ENCODE measurements around the gene ARHGEF39.

The ARHGEF39 gene, protein sequence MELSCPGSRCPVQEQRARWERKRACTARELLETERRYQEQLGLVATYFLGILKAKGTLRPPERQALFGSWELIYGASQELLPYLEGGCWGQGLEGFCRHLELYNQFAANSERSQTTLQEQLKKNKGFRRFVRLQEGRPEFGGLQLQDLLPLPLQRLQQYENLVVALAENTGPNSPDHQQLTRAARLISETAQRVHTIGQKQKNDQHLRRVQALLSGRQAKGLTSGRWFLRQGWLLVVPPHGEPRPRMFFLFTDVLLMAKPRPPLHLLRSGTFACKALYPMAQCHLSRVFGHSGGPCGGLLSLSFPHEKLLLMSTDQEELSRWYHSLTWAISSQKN

DNA sequence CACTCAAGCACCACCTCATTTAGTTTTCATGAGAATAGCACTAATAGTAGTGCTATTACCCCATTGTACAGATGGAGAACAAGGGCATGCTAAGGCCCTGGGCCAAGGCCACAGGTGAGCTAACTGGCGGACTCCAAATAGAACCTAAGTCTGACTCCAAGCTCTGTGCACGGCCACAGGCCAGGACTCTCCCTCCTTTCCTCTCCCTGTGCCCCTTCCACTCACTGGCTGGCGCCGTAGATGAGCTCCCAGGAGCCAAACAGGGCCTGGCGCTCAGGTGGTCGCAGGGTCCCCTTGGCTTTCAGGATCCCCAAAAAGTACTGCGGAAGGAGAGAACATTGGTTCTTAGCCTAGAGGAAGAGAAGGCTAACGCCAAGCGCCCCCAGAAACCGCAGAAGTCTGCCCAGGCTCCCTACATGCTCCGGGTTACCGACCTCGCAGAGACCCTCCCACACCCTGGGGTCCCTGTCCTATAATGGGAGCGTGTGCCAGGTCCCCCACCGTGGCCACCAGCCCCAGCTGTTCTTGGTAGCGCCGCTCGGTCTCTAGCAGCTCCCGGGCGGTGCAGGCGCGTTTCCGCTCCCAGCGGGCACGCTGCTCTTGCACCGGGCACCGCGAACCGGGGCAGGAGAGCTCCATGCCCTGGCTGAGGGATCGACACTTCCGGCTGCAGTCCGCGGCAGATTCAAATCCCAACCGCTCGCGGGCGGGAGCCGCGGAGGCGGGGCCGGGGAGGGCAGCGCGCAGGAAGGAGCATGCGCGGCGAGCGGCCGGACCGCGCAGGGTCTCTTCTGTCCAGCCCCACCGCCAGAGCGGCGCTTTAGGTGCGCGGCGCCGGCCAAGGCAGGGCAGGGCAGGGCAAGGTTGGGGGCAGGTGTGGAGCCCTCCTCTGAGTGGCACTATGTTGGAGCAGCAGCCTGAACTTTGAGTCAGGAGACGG lies at the start of gene ARHGEF39:
Gene ARHGEF39 (minus strand): TSS at position 665 of the 940 bp plus-strand sequence. CDS start 26 bp downstream, at position 639.
- DNase-seq = peak; percentile 68

DNA sequence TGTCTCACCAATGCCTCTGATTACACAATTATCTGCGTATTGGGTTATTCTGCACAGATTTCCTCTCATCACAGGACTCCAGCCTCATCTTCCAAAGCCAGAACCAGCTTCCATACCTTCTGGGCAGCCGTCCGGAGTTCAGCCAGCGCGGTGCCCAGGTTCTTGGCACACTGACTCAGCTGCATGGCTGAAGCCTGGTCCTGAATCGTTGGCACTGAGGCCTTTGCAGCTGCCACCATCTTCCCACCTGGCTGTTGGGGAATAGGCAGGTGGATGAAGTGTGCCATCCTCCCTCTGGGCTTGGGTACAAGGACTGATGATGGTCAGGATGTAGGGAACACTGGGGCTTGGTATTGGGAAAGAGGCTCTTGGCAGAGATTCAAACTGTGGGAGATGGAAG lies 49.1 kb upstream of the ARHGEF39 start:
- DNase-seq = no peak

DNA sequence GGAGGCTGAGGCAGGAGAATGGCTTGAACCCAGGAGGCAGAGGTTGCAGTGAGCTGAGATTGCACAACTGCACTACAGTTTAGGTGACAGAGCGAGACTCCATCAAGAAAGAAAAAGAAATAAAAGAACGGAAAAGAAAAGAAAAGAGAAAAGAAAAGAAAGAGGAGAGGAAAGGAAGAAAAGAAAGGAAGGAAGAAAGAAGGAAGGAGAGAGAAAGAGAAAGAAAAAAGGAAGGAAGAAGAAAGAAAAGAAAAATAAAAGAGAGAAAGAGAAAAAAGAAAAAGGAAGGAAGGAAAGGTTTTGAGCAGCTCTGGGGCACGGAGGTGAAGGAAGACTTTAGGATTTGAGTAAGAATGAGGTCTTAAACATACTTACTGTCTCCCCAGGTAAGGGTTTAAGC lies 48.6 kb upstream of the ARHGEF39 start:
- no peak for DNase-seq

DNA sequence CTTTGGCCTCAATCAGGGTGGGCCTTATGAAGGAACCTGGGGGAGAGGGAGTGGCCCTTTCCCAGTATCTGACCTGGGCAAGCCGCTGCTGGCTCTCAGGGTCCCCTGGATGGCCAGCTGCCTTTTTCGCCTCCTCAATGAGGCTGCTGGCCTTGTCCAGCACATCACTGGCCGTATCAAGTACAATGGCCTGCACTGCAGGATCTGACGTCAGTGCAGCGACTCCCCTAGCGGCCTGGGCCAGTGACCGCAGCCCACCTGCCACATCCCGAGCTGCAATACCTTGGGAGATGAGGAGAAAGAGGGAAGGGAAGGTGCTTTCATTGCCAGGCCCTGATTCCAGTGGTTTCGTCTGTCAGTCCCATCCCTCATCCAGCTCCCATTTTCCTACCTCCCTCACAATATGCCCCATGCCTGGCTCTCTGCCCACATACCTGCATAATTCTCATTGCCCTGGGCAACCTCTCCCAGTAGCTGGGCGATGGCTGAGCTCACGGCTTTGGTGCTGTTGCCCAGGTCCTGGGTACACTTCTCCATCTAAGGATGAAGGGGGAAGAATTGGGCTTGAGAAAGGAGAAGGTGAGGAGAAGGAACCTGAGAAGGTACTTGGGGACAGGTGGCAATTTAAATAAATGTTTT lies 47.9 kb upstream of the ARHGEF39 start:
- DNase-seq = no peak

DNA sequence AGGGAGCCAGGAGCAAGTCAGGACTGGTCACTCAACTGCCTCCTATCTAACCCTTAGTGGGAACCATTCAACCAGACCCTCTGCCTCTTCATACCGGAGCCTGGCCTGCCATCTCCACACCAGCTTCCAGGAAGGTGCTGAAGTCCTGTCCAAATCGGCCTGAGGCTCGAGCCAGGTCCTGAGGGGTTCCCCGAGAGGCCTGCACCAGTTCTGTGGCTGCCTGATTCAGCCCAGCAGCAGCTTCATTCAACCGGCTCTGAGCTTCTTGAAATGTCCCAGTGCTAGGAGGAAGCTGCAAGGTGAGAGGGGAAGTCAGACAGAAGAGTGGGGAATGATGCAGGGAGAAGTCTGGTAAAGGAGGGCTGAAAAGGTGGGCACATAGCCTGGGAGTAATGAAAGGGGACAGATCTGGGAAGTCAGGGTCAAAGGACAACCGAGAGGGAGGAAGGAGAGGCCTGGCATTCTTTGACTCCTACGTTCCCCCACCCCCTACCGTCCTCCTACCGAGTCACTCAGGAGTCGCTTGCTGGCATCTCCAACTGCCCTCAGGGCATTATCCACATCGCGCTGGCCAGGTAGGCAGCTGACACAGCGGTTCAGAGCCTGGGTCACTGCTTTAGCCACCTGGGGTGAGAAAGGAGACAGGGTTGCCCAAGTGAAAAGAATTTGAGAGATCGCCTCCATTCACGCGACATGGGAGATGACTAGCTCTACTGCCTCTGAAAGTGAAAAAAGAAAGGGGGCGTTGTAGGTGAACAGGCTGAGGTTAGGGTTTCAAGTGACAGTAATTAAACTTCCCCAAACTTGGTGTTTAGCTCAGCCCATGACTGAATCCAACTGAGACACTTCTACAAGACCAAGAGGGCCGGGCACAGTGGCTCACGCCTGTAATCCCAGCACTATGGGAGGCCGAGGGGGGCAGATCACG lies 46.8 kb upstream of the ARHGEF39 start:
- no peak for DNase-seq

DNA sequence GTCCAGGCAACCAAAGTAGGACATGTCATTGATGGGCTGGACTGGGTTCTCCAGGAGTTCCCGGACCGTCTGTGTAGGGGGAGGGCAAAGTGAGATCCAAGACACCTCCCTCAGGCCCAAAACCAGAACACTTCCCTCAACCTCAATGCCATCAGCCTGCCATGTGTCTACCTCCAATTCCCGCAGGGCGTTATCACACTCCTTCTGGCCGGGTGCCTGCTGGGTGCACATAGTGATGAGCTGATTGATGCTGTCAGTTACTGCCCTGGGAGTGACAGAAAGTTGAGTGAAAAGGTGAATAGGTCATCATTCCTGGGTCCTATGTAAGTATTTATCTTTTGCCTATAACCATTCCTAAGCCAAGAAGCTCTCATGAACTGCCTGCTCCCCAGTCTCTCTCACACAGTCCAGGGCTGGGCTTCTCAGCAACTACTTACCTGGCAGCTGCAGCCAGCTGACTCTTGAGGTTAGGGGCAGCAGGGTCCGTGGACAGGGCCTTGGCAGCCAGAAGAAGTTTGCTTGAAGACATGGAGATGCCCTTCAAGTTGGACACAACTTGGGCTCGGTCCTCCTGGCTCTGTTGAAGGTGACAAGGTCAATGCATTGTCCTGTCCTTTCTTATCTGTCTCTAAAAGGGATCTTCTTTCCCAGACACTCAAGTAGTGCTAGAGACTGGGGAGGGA lies 46.0 kb upstream of the ARHGEF39 start:
- DNase-seq = no peak

DNA sequence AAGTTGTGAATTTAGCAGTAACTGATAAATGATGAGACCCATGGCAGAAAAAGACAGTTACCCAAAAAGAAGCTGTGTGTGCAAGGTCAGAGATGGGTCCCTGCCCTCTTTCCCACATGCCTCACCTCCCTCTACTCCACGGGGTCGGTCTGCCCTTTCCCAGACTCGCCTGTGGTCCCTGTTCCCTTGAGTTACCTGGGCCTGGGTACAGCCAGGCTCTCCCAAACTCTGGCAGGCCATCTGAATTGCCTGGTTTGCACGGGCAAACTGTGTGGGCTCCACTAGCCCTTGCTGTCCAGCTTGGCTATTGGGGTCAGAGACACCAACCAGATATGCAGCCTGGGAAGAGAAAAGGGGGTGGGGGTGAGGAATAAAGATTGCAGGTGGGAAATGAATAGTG lies 43.2 kb upstream of the ARHGEF39 start:
- no peak for DNase-seq

DNA sequence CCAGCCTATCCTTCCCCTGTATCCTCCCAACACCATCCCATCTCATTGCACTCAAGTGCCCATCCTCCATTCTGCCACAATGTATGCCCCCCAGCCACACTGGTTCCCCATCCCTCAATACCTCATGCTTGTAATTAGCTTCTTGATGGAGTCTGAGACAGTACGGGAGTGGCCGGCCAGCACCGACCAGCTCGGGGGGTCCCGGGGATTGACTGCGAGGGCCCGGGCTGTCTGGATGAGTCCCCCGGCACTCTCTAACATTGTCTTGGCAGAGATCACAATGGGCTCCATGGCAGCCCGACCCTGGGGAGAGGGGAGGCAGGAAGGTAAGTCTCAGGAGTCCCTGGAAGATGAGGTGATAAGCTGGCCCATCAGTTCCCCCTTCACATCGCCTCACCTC lies 42.0 kb upstream of the ARHGEF39 start:
- DNase-seq = no peak

DNA sequence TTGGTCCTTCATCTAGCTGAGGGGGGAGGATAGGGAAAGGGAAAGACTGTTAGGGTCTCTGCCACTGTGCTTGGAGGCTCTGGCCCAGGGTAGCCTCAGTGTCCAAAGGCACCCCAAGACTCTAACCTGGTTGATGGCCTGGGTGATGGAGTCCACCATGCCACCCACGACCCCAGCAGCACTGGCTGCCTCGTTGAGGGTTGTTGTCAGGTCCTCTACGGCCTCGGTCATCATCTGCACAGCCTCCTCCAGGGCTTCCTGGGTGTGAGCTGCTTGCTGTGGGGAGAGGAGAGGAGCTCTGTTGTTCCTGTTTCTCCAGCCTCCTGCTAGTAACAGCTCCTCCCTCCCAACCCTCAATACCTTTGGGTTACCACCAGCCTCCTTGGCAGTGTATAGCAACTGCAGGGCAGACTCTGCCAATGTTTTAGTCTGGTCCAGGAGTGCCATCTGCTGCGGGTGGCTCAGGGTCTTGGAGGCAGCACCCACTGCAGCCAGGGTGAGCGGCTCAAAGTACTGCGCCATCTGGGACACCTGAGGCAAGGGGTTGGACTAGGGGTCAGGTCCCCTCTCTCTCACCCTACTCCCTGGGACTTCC lies 40.9 kb upstream of the ARHGEF39 start:
- no peak for DNase-seq

DNA sequence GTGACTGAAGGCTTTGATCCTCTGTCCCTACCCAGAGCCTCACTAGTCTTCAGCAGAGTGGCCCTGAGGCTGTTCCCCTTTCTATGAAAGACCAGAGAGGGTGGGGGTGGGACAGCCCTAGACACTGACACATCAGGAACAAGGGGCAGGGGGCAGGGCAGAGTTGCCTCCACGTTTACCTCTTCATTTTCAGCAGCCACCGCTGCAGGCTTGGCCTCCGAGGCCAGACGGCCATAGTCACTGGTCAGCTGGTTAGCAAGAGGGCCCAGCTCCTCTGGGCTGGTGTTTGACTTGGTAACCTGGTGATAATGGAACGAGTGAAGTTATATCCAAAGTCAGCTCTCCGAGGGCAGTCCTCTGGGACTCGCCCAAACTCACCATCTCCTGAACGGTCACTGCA lies 40.4 kb upstream of the ARHGEF39 start:
- no peak for DNase-seq

DNA sequence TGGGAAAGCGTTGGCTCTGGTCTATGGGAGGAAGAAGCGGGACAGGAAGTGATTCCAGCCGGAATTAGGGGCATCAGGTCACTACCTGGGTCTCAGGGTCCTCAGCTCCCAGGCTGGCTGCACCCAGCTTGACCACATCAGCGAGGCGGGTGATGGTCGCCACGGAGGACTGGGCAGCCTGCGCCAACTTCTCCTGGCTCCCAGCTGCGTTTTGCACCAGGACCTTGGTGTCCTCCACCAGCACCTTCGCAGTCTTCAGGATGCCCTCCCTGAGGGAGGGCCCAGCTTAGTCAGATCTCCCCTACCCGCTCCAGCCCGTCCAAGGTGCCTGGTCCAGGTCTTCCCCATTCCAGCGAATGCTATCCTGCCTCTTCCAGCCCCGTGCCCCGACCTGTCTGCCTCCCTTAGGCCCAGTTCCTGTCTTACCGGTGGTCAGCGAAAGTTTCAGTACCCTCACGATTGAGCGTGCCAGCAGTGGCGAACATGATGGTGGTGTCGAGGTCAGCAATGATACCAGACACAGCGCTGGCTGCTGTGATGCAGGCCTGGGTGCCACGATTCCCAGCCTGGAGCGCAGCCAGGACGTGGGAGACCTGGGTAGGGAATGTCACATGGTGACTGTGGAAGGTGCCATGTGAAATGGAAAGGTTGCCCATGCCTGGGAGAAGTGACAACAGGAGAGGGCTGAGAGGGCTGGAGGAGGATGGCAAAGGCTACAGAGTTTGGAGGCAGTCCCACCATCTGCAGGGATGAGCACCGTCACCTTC lies 39.1 kb upstream of the ARHGEF39 start:
- DNase-seq = no peak

DNA sequence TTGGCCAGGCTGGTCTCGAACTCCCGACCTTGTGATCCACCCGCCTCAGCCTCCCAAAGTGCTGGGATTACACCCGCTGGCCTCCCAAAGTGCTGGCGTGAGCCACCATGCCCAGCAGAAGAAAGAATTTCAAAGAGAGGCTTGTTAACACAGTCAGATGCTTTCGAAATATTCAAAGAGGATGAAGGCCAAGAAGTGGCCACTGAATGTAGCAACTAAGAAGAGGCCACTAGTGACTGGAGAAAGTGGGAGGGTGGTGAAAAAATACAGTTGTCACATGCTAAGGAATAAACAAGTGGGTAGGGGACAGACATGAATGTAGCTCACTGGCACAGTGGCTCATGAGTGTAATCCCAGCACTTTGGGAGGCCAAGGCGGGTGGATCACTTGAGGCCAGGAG lies 37.7 kb upstream of the ARHGEF39 start:
- DNase-seq = no peak

DNA sequence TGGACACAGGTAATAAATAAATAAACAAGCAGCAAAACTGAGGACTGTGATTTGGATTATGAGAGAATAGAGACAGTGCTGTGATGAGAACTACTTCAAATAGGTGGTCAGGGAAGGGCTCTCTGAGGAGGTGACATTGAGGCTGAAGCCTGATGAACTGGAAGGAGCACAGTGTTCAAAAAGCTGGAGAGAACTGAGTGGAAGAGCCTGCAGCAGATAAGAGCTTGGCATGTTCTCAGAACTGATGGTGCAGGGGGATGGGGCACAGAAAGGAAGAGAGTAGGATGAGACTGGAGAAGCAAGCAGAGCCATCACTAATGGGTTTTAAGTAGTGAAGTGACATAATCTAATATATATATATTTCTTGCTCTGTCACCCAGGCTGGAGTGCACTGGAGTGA lies 35.9 kb upstream of the ARHGEF39 start:
- no peak for DNase-seq

DNA sequence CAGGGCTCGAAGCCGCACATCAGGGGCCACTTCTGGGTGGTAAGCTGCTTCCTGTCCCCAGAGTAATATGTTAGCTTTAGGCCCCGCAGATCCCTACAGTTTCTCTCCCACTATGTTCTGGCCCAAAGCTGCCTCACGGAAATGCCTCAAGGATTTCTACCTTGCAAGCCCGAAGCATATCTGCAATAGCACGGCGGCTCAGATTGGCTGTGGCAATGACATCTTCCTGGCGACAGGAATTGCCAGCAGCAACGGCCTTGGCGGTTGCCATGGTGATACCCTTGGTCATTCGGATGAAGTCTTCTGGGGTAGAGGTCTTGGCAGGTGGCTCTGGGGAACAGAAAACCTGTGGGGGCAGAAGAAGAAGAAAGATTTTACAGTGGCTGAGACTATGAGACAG lies 35.0 kb upstream of the ARHGEF39 start:
- DNase-seq = no peak

DNA sequence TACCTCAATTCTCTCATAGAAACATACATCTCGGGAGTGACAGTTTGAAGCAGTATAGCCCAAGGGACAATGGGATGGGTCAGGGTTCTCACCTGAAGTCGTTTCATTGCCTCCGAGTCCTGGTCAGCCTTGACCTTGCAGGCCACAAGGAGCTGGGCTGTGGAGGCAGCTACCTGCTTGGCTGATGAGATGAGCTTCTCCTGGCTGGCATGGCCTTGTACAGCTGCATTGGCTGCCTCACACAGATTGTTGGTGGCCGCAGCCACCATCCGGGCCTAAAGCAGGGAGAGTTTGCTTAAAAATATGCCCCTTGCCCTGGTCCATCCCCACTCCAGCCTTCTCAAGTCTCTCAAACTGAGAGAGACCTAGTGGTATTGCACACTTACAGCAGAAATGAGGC lies 33.2 kb upstream of the ARHGEF39 start:
- DNase-seq = no peak

DNA sequence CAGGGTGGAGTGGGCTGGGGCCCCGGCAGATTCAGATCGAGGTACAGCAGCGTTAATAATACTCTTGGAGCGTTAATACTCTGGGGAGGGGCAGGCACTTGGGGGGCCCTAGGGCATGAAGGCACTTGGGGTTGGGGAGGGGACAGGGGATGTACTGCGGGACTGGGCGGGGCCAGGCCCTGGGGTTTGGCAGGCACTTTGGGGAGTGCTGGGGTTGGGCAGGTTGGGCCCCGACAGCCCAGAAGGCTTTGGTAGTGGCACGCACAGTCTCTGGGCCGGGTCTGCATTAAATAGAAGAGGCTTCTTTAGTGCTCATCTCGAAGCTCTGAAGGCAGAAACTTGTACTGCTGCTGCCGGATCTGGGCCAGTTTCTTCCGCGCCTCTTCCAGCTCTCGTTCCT lies 32.5 kb upstream of the ARHGEF39 start:
- DNase-seq = no peak

DNA sequence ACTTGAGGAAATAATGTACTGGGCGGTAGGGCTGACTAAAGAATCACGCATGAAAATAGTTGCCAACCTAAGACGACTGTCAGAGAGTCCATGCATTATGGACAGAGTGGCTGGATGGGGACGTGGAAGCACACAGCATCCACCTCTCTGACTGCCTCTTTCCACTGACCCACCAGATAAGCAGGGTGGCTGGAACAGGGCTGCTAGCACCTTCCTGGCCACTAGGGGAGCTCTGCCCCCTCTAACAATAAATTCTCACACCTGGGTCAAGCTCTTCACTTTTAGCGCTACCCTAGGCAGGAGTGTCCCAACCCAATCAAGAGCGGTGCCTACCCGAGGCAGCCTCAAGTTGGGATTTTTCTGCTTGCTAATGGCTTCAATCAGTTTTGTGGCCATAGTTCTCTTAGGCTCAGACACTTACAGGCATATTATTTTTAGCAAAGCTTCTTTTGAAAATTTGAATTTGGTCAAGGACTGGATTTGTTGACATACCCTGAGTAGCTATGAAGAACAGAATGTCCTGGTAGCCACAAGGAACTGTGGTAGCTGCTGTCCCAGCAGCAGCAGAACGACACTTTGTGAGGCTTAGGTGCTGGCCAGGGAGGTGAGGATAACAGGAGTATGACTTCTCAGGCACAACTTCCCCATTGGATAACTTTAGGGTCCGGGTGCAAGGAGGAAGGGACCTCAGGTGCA lies 31.7 kb upstream of the ARHGEF39 start:
- no peak for DNase-seq

DNA sequence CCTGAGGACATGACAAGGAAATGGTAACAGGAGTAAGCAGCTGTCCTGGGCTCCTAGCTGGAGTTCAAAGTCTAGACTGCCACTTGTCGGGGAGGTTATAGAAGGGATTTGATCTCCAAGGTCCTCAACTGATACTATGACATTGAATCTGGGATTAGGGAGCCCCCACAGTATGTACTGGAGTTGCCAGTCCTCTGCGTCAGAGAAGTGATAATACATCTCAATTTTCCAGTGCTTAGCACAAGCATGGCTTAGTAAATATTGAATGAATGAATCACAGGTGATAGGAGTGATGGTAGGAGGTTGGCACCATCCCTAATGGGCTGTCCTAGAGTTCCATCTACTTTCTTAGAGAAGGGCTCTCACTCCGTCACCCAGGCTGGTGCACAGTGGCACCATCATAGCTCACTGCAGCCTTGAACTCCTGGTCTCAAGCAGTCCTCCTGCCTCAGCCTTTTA lies 31.0 kb upstream of the ARHGEF39 start:
- no peak for DNase-seq

DNA sequence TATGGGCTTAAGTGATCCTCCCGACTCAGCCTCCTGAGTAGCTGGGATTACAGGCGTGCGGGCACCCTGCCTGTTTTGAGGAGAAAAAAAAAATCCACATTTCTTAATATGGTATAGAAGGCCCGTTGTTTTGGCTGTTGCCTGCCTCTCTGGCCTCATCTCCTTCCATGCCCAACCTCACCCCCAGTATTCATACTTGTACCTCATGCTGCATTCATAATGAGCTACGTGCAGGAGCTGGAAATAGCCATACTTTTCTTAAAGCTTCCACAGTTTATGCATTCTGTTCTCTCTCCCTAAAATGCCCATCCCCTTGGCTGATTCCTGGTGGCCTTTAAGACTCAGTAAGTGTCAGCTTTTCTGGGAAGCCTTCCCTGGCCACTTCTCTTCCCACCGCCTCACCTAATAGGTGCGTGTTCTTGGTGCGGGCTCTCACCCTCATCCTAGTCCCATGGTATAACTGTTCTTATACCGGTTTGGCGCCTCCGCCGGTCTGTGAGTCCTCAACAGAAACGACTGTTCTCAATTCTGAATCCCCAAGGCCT lies 26.8 kb upstream of the ARHGEF39 start:
- DNase-seq = no peak

DNA sequence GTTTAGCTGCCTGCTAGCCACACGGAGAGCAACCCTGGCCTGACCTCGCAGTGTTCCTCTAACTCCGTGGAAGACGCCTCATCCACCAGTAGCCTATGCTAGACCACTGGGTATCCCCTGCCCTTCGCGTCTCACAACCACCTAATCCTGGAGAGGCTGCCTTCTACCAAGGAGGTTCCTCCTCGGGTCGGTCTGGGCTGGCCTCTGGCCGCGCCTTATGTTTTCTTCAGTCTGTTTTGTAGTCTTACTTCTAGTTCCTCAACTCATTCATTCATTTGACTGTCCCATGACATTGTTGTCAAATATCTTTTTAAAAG lies 26.3 kb upstream of the ARHGEF39 start:
- DNase-seq = peak; percentile 33
